Activated CD4-positive, CD25-positive, alpha-beta regulatory T cell treated with anti-CD3 and anti-CD28 coated beads, Interleukin-2, amount 50 U/mL, for 16 hours (primary cell): ENCODE data around the gene PRRX2.
A peak's percentile ranks its signal among the peaks of the same experiment; 100 is the strongest.

Experiments used
- DNase-seq: peaks from one replicate; pipeline ENCODE4 v3.0.0-alpha.2; 2020; ENCODE audit warnings: low read depth, low spot score

Gene PRRX2

DNA sequence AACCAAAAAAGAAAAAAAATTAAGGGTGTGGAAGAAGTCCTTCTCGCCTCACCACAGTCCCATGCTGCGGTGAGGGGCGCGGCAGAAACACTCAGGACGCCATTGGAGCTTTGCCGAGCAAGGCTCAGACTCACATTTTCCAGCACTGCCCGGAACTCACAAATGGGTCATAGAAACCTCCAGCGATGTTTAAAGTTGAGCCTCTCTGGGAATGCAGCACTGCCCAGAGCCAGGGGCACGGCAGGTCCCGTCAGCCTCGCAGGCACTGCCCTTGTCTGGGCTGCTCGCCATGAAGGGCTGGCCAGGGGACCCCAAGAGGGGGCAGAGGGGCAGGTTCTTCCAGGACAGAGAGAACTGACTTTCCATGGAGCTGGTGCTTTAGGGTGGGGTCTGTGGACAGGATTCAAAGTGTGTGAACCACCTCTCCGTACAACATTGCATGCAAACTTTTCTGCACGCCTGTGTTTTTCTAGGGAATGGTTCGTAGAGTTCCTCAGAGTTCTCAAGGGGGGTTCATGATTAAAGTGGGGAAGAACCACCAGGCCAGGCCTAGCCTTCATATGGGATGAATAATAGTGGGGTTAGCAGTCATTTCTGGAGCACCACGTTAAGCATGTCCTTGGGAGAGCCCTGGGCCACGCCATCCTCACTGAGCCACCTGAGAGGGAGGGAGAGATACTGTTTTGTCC, 38.4 kb downstream of the PRRX2 start:
- DNase-seq = no peak

DNA sequence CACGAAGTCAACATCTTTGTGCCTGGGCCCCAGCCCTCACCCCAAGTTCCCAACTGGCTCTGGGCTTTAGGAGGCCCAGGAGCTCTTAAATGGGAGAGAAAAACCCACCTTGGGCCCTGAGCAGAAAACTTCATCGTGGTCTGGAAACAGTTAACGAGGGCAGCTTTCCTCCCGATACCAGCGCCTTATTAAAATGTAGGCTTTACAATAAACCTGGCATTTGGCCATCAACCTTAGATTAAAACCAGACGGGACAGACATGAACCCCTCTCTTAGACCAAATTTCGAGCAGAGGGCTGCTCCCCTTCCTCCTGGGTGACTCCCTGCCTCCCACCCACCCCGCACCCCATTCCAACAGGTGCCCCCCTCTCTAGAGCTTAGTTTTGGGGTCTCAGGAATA, 39.4 kb downstream of the PRRX2 start:
- DNase-seq = no peak

- DNase-seq = no peak
These were observed 43.3 kb downstream of the PRRX2 start for GRCh38 chr9:129708793-129709192.

- no peak for DNase-seq
These were observed 44.2 kb downstream of the PRRX2 start for GRCh38 chr9:129709438-129710168.

GRCh38 chr9:129710169-129710453, 44.7 kb downstream of the PRRX2 start:
- no peak for DNase-seq

GRCh38 chr9:129712634-129713401, 47.4 kb downstream of the PRRX2 start:
- no peak for DNase-seq

GRCh38 chr9:129713402-129713679, 47.9 kb downstream of the PRRX2 start:
- DNase-seq = no peak

DNA sequence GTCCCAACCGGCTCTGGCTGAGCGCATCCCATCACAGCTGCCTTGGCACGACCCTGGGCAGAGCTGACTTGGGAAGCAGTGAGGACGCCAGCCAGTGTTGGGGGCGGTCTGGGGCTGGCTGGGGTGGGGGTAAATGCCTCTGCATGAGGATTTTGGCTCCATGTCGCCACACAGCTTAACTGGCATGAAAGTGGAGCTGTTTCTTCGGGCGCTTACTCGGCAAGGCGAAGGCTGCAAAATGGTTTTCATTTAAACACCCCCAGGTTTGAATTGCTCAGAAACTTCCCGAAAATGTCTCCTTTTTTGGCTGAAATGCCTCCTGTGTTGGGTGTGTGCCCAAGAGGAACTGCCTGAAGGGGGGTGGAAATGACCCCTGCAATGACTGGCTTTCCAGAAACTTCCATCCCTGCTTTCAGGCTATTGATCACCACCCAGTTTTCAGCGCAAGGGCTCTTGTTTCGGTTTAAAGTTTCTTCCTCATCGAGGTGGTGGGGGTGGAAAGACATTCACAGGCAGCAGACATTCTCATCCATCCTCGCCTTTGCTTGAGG, 49.1 kb downstream of the PRRX2 start:
- no peak for DNase-seq

GRCh38 chr9:129716091-129716490, 50.6 kb downstream of the PRRX2 start:
- no peak for DNase-seq

- no peak for DNase-seq
These were observed 52.5 kb downstream of the PRRX2 start for GRCh38 chr9:129717991-129718390.

DNA sequence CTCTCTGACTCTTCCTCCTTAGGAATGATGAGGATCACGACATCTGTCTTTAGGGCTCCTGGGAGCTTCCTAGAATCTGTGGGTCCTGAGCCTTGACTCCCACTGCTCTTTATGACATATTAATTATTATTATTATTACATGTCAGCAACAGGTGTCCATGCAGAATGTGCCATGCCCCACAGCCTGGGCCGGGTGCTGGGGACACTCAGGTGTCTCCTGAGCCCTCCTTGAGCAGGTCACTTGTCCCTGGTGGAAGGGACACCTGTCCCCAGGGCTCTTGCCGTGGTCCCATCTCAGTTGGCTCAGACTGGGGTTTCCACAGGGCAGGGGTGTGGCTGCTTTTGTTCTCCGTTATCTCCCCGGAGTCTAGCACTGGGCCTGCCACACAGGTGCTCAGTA, 53.2 kb downstream of the PRRX2 start:
- no peak for DNase-seq

- no peak for DNase-seq
These were observed 53.7 kb downstream of the PRRX2 start for GRCh38 chr9:129719135-129719534.

DNA sequence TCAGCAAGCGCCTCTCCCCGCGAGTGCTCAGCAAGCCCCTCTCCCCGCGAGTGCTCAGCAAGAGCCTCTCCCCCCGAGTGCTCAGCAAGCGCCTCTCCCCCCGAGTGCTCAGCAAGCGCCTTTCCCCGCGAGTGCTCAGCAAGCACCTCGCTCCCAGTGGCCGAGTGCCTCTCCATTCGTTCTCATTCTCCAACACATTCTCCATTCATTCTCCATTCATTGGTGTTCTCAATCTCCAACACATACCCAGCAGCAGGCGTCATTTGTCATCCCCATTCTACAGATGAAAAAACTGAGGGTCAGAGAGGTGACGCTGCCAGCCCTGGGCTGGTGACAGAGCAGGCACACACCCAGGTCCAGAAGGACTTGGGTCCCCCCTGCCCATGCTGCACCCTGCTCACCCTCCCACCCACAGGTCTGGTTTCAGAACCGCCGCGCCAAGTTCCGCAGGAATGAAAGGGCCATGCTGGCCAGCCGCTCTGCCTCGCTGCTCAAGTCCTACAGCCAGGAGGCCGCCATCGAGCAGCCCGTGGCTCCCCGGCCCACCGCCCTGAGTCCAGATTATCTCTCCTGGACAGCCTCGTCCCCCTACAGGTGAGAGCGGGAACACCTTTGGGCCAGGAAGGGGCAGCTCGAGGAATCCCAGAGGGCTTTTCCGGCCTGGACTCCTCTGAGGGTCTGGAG, 54.9 kb downstream of the PRRX2 start:
- DNase-seq = no peak

DNA sequence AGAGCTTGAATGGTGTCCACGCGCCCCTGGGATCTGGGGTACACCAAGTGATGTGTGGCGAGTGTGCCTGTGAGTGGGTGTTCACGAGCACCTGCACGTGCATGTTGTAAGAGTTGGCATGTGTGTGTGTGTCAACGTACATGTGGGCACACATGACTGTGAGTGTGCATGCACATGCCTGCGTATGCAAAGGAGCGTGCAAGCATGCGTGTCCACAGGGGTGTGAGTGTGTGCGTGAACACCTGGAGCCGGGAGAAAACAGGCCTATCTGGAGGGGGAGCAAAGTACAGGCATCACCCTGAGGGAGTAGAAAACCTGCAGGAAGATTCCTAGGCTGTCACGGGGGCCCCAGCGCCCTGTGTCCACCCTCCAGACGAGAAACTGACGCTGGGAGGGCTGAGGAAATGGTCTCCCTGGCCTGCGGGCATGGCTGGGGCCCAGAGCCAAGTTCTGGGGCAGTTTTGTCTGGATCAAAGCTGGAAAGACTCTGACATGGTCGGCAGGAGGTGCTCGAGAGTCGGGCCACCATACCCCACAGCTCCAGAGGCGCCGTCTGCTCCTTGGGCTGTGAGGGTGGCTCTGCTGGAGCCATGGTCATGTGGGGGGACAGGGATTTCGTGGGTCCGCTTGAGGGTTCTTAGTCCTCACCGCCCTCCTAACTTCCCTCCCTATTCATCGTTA, 55.6 kb downstream of the PRRX2 start:
- no peak for DNase-seq

- DNase-seq = no peak
These were observed 57.5 kb downstream of the PRRX2 start for GRCh38 chr9:129722913-129723312.

GRCh38 chr9:129724456-129725190, 59.2 kb downstream of the PRRX2 start:
- no peak for DNase-seq

DNA sequence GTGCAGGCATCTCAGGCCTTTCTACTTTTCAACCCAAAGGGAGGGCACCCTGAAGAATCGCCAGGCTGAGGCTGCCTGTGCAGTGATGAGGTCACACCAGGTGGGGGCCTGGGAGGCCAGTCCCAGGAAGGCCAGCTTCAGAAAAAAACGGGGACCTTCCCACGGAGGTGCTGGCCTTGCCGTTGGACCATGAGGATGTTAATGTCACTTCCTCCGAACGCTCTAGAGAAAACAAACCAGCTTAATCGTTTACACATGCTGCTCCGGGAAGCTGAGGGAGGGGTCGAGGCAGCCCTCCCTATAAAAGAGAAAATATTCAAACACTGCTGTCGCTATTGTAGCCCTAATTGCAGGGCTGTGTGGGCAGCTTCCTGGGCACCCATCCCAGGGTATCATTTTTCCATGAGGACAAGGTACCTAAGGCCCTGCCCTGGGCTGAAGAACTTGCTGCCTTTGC, 60.4 kb downstream of the PRRX2 start:
- DNase-seq = no peak

DNA sequence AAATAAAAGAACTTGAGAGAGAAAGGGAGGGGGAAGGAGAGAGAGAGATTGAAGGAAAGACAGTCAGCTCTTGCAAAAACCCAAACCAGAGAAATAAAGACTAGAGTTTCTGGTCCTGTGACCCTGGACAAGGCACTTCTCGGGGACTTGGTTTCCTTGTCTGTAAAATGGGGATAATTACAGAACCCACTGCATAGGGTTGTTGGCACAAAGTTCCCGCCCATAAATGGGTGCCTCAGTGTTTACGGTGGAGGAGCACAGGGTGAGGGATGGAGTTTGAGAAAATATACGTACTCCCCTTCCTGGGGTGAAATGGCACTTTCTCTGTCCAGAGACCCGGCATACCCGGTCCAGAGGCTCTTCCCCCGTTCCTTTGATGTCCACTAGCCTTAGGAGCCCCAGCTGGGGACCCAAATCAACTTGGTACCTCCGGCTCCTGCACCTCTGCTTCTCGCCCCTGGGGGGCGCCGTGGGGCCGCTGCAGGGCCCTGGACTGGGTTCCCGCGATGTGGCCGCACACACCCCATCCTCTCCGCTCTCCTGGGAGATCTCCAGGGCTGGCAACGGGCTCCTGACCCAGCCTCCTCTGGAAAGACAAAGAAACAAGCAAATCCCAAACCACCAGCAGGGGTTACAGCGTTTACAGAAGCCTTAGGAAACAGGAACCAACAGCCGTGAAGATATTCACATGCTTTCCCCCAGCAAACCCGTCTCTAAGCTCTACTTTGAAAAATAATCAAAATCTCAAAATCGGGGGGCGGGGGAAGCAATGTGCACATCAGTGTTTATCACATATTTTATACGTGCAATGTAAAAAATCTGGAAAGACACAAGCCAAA, 61.1 kb downstream of the PRRX2 start:
- DNase-seq = peak; percentile 12

DNA sequence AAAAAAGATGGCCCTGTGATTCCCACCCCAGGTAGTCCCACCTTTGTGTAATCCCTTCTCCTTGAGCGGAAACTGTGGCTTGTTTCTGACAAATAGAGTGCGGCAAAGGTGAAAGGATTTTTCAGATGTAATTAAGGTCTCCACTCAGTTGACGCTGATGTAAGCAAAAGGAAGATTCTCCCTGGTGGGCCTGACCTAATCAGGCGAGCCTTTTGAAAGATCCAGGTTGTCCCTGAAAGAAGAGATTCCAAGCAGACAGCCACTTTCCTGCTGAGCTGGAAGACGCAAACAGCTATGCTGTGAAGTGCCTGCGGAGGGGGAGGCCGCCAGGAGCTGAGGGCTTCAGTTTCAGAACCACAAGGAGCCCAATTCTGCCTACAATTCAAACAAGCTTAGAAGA, 63.3 kb downstream of the PRRX2 start:
- DNase-seq = no peak
